GM18517 (cell line): ENCODE data around the gene BOLA2B.

ENCODE experiments used
- ATAC-seq: cut with Tn5 transposase; IDR thresholded peaks from one replicate; pipeline ENCODE4 v1.9.1; 2021; ENCODE audit warnings: mild to moderate bottlenecking, moderate library complexity; ENCODE audit not compliant: unreplicated experiment

Gene BOLA2B

GRCh38 chr16:30145657-30146056 lies 47.8 kb downstream of the BOLA2B start:
- no peak for ATAC-seq

- ATAC-seq = no peak
Measured at GRCh38 chr16:30144917-30145316, 48.5 kb downstream of the BOLA2B start.

DNA sequence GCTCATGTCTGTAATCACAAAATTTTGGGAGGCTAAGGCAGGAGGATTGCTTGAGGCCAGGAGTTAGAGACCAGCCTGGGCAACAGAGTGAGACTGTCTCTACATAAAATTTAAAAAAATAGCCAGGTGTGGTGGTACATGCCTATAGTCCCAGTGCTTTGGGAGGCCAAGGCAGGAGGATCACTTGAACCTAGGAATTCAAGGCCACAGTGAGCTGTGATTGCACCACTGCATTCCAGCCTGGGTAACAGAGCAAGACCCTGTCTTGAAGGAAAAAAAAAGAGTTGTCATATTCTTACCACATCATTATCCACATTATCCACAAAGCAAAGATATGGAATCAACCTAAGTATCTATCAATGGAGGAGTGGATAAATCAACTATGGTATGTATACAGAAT lies 49.4 kb downstream of the BOLA2B start:
- ATAC-seq = no peak

- no peak for ATAC-seq
Measured at GRCh38 chr16:30143347-30143702, 50.1 kb downstream of the BOLA2B start.
